Omental fat pad (tissue), 4 donors: ENCODE results near the gene KRTAP10-5. TPM values are rescaled to one million over a fixed set of nuclear protein-coding genes. Genes with fewer than 3 reads are reported as not detected.
"Not testable (repeated sequence)": the region's sequence is repeated elsewhere in the genome, so short reads cannot be mapped to it uniquely, and the experiment has no call there.

Source experiments
- ATAC-seq: fragments of 150-250 bp; one replicate; pipeline ENCODE4 v1.9.1; 2016; ENCODE audit warnings: mild to moderate bottlenecking, moderate library complexity; ENCODE audit not compliant: low FRiP score
- DNase-seq: peaks from one replicate; pipeline ENCODE4 v3.0.0-alpha.2; 2019; ENCODE audit warnings: low spot score
- CTCF ChIP-seq, 3 donors: fragments of 450-650 bp; IDR thresholded peaks; one replicate each; pipeline ENCODE4 v1.5.1; 2016 to 2017; ENCODE audit warnings: antibody characterized with exemption in 3 of 3, mild to moderate bottlenecking in 3 of 3, moderate library complexity in 2 of 3
- total RNA-seq, 4 donors: library from RNA; depleted of rRNA; stranded (reverse); fragments of >200 nt; gene quantifications; one replicate each; pipeline ENCODE4 v1.1.0, GENCODE V29; 2016

Gene KRTAP10-5
- total RNA-seq, 4 donors from 2014 or later: not detected

- DNase-seq: no peak
- no peak for TF ChIP-seq CTCF (IDR thresholded peaks at IDR 0.05)
- no peak for ATAC-seq
Observed at GRCh38 chr21:44555200-44555875, 25.1 kb downstream of the KRTAP10-5 start.

GRCh38 chr21:44552681-44553080 lies 27.7 kb downstream of the KRTAP10-5 start:
- DNase-seq: no peak
- no peak for TF ChIP-seq CTCF (IDR thresholded peaks at IDR 0.05)
- no peak for ATAC-seq

GRCh38 chr21:44552136-44552535 lies 28.3 kb downstream of the KRTAP10-5 start:
- DNase-seq (no peak), ATAC-seq (no peak)
- TF ChIP-seq CTCF (IDR thresholded peaks at IDR 0.05): no peak

- TF ChIP-seq CTCF (IDR thresholded peaks at IDR 0.05): no peak
- ATAC-seq (no peak), DNase-seq (no peak)
Observed at GRCh38 chr21:44551340-44551961, 29.0 kb downstream of the KRTAP10-5 start, which contains the start of gene KRTAP10-2. TSS of gene KRTAP10-2 (minus strand) at chr21:44551505. CDS start at chr21:44551458, 47 bp downstream.

GRCh38 chr21:44550807-44551206 lies 29.6 kb downstream of the KRTAP10-5 start:
- ATAC-seq (no peak), DNase-seq (no peak)
- TF ChIP-seq CTCF (IDR thresholded peaks at IDR 0.05): no peak

GRCh38 chr21:44550285-44550684 lies 30.1 kb downstream of the KRTAP10-5 start:
- DNase-seq, ATAC-seq: not testable (repeated sequence)

- DNase-seq (no peak), ATAC-seq (no peak)
- no peak for TF ChIP-seq CTCF (IDR thresholded peaks at IDR 0.05)
Observed at GRCh38 chr21:44549525-44550211, 30.7 kb downstream of the KRTAP10-5 start.
